HCT116 (cell line): ENCODE measurements around the gene HAPLN3.

ENCODE experiments used
- CTCF ChIP-seq, 3 experiments: fragments of 200-600 bp in 1 of 3; sonication (generic) in 1 of 3; IDR thresholded peaks in 2 of 3; conservative IDR thresholded peaks in 1 of 3; 2 replicates each; pipeline ENCODE4 v1.5.1; 2012 to 2017; ENCODE audit warnings: low read depth in 2 of 3, low read length in 2 of 3, antibody characterized with exemption in 1 of 3, borderline replicate concordance in 1 of 3, control low read depth in 1 of 3, mild to moderate bottlenecking in 1 of 3, mixed read lengths in 1 of 3, mixed run types in 1 of 3, moderate library complexity in 1 of 3; ENCODE audit not compliant: insufficient read depth in 1 of 3
- MAX ChIP-seq: IDR thresholded peaks from 2 replicates; pipeline ENCODE4 v1.6.1; 2012
- ZBTB33 ChIP-seq: IDR thresholded peaks from 2 replicates; pipeline ENCODE4 v1.6.1; 2011; ENCODE audit warnings: mild to moderate bottlenecking, low read length, moderate library complexity; ENCODE audit not compliant: insufficient replicate concordance; ENCODE audit errors: extremely low read depth

- TF ChIP-seq CTCF (IDR thresholded peaks at IDR 0.05 in 2 of 3, conservative IDR thresholded peaks at IDR 0.05 in 1 of 3; ENCODE audit: borderline replicate concordance in 1 of 3, insufficient read depth in 1 of 3, low read depth in 2 of 3, low read length in 2 of 3) (no peak), MAX (no peak), ZBTB33 (no peak)
Observed at GRCh38 chr15:88899251-88899650, 3.9 kb upstream of the HAPLN3 start.
